Natural killer cell (primary cell): Measurements from ENCODE around the gene HIKESHI. TPM values are rescaled to one million over a fixed set of nuclear protein-coding genes. Genes with fewer than 3 reads are reported as not detected.

Experiments
- ATAC-seq, 3 donors: fragments of 150-1000 bp in 2 of 3; fragments of 200-7000 bp in 1 of 3; cut with Tn5 transposase; 1 replicate in 1 of 3; 2 replicates in 2 of 3; pipeline ENCODE4 v1.10.0; 2021; ENCODE audit warnings: mild to moderate bottlenecking in 2 of 3, moderate library complexity in 2 of 3
- DNase-seq, 2 donors: peaks; one replicate each; pipeline versions ENCODE4 v3.0.0 to v3.0.0-alpha.2; 2013 to 2021; ENCODE audit warnings: mixed read lengths in 1 of 2
- H3K27ac ChIP-seq: one replicate; pipeline ENCODE4 v1.5.1; 2013; ENCODE audit warnings: mild to moderate bottlenecking, low read length
- H3K27me3 ChIP-seq: one replicate; pipeline ENCODE4 v1.6.1; 2013; ENCODE audit warnings: low read length; ENCODE audit not compliant: control insufficient read depth, insufficient read depth
- H3K36me3 ChIP-seq: one replicate; pipeline ENCODE4 v1.6.1; 2013; ENCODE audit warnings: low read length; ENCODE audit not compliant: control insufficient read depth, insufficient read depth
- H3K4me1 ChIP-seq: one replicate; pipeline ENCODE4 v1.6.1; 2013; ENCODE audit warnings: low read length; ENCODE audit not compliant: control insufficient read depth, insufficient read depth
- H3K4me3 ChIP-seq: one replicate; pipeline ENCODE4 v1.5.1; 2013; ENCODE audit warnings: low read length
- H3K9me3 ChIP-seq: one replicate; pipeline ENCODE4 v1.6.1; 2013; ENCODE audit warnings: low read length; ENCODE audit not compliant: control insufficient read depth, insufficient read depth
- H3K27ac Mint-ChIP-seq, 2 donors: one replicate each; pipeline ENCODE4 v1.8.0; 2022; ENCODE audit warnings: mild to moderate bottlenecking in 2 of 2, mixed read lengths in 2 of 2, moderate library complexity in 1 of 2
- H3K27me3 Mint-ChIP-seq, 2 donors: one replicate each; pipeline ENCODE4 v1.8.0; 2022; ENCODE audit warnings: low read depth in 2 of 2, mixed read lengths in 2 of 2
- H3K36me3 Mint-ChIP-seq: one replicate; pipeline ENCODE4 v1.8.0; 2022; ENCODE audit warnings: mixed read lengths
- H3K4me1 Mint-ChIP-seq, 2 donors: one replicate each; pipeline ENCODE4 v1.8.0; 2022; ENCODE audit warnings: mixed read lengths in 2 of 2
- H3K4me3 Mint-ChIP-seq: one replicate; pipeline ENCODE4 v1.8.0; 2022; ENCODE audit warnings: mild to moderate bottlenecking, moderate library complexity, mixed read lengths
- H3K9me3 Mint-ChIP-seq, 2 donors: one replicate each; pipeline ENCODE4 v1.8.0; 2022; ENCODE audit warnings: mixed read lengths in 2 of 2
- CTCF ChIP-seq: fragments of 200-600 bp; IDR thresholded peaks from one replicate; pipeline ENCODE4 v1.8.0; 2022; ENCODE audit warnings: antibody characterized with exemption
- WGBS: methylation state at CpG from one replicate; pipeline ENCODE4 v1.1.7; 2013; ENCODE audit warnings: missing lambda C conversion rate; ENCODE audit not compliant: insufficient coverage; 5-methylcytosine and 5-hydroxymethylcytosine counted together
- intact Hi-C: fragments of 100-400 bp; cut with micrococcal nuclease; formaldehyde crosslinking; loops from one replicate; pipeline ENCODE4 v1.14.2; 2022
- total RNA-seq, 4 donors: library from RNA; stranded (reverse); fragments of 120-200 nt in 1 of 4; gene quantifications; one replicate each; pipeline versions ENCODE4 v1.2.3 to v1.2.4, GENCODE V29; 2013 to 2022

The HIKESHI gene
- total RNA-seq, 3 donors from 2014 or later (not counting 1 experiment from before 2014, with no cell fraction given), result 12.7 to 24.2 (median 18.2) TPM

GRCh38 chr11:86259730-86260129 is 42.3 kb upstream of the HIKESHI start:
- no peaks in the 10 kb centered on the region for H3K4me1 Mint-ChIP-seq
- Histone ChIP-seq H3K4me3 (no peak overlapping the region), H3K27me3 (no peaks in the 10 kb centered on the region), H3K9me3 (no peaks in the 10 kb centered on the region), H3K36me3 (peaks cover 43% of the 10 kb centered on the region), H3K4me1 (no peaks in the 10 kb centered on the region), H3K27ac (no peak overlapping the region)
- no peak for DNase-seq
- H3K27ac Mint-ChIP-seq, result no peak overlapping the region
- no CpG with 5 or more reads among the region's 1 CpG for WGBS
- intact Hi-C loops, result no loop called here
- peaks cover 6% of the 10 kb centered on the region for H3K36me3 Mint-ChIP-seq
- no peaks in the 10 kb centered on the region for H3K27me3 Mint-ChIP-seq
- H3K4me3 Mint-ChIP-seq, result no peak overlapping the region
- no peaks in the 10 kb centered on the region for H3K9me3 Mint-ChIP-seq
- no peak for TF ChIP-seq CTCF
- ATAC-seq, result no peak

- no peak overlapping the region for H3K27ac Mint-ChIP-seq
These were observed 40.7 kb upstream of the HIKESHI start for GRCh38 chr11:86261328-86261727.

GRCh38 chr11:86262387-86262786 is 39.7 kb upstream of the HIKESHI start:
- Mint-ChIP-seq H3K4me3 (no peak overlapping the region), H3K9me3 (no peaks in the 10 kb centered on the region), H3K4me1 (no peaks in the 10 kb centered on the region), H3K36me3 (peaks cover 9% of the 10 kb centered on the region), H3K27me3 (no peaks in the 10 kb centered on the region), H3K27ac (no peak overlapping the region)
- Histone ChIP-seq H3K27me3 (no peaks in the 10 kb centered on the region), H3K36me3 (peaks cover 36% of the 10 kb centered on the region), H3K27ac (no peak overlapping the region), H3K4me1 (no peaks in the 10 kb centered on the region), H3K4me3 (no peak overlapping the region), H3K9me3 (no peaks in the 10 kb centered on the region)
- WGBS, result 100% methylated on average over 6 of the region's 6 CpGs
- DNase-seq, result no peak
- TF ChIP-seq CTCF, result no peak
- ATAC-seq, result no peak
- intact Hi-C loops, result no loop called here

More at GRCh38 chr11:86261328-86261727, 40.7 kb upstream of the HIKESHI start:
- DNase-seq (no peak), ATAC-seq (no peak)
- Mint-ChIP-seq H3K9me3 (no peaks in the 10 kb centered on the region), H3K27me3 (no peaks in the 10 kb centered on the region), H3K4me1 (no peaks in the 10 kb centered on the region), H3K36me3 (peaks cover 9% of the 10 kb centered on the region), H3K4me3 (no peak overlapping the region)
- Histone ChIP-seq H3K27ac (no peak overlapping the region), H3K27me3 (no peaks in the 10 kb centered on the region), H3K9me3 (no peaks in the 10 kb centered on the region), H3K4me1 (no peaks in the 10 kb centered on the region), H3K36me3 (peaks cover 39% of the 10 kb centered on the region), H3K4me3 (no peak overlapping the region)
- no peak for TF ChIP-seq CTCF
- intact Hi-C loops, result no loop called here
- WGBS, result 95% methylated on average over 2 of the region's 3 CpGs

- Histone ChIP-seq H3K9me3 (no peaks in the 10 kb centered on the region), H3K4me3 (no peak overlapping the region), H3K27ac (no peak overlapping the region), H3K36me3 (peaks cover 38% of the 10 kb centered on the region), H3K27me3 (no peaks in the 10 kb centered on the region), H3K4me1 (no peaks in the 10 kb centered on the region)
- Mint-ChIP-seq H3K27ac (no peak overlapping the region), H3K4me1 (peaks cover 0 to 6% of the 10 kb centered on the region in 2 donors), H3K36me3 (peaks cover 16% of the 10 kb centered on the region), H3K9me3 (no peaks in the 10 kb centered on the region), H3K27me3 (no peaks in the 10 kb centered on the region), H3K4me3 (no peak overlapping the region)
- intact Hi-C loops, result no loop called here
- TF ChIP-seq CTCF, result no peak
- DNase-seq (no peak), ATAC-seq (no peak)
- 100% methylated on average over 1 of the region's 2 CpGs for WGBS
These were observed 37.4 kb upstream of the HIKESHI start for GRCh38 chr11:86264649-86265048.
